Mucosa of rectum (tissue), 2 donors: Measurements from ENCODE around the gene STK39.

ENCODE experiments used
- H3K27ac ChIP-seq, 2 donors: one replicate each; pipeline ENCODE4 v1.7.0; 2013; ENCODE audit warnings: inconsistent platforms in 2 of 2, low read depth in 2 of 2, low read length in 2 of 2
- H3K27me3 ChIP-seq, 2 donors: one replicate each; pipeline ENCODE4 v1.7.0; 2013; ENCODE audit warnings: low read length in 2 of 2; ENCODE audit not compliant: control insufficient read depth in 2 of 2, insufficient read depth in 2 of 2
- H3K36me3 ChIP-seq, 2 donors: one replicate each; pipeline ENCODE4 v1.7.0; 2013; ENCODE audit warnings: low read length in 2 of 2; ENCODE audit not compliant: control insufficient read depth in 2 of 2, insufficient read depth in 2 of 2
- H3K4me1 ChIP-seq, 2 donors: one replicate each; pipeline ENCODE4 v1.7.0; 2013; ENCODE audit warnings: low read length in 2 of 2, mild to moderate bottlenecking in 1 of 2; ENCODE audit not compliant: control insufficient read depth in 2 of 2, insufficient read depth in 2 of 2
- H3K4me3 ChIP-seq, 2 donors: one replicate each; pipeline ENCODE4 v1.7.0; 2013; ENCODE audit warnings: low read length in 2 of 2
- H3K9ac ChIP-seq, 2 donors: one replicate each; pipeline ENCODE4 v1.7.0; 2013; ENCODE audit warnings: low read length in 2 of 2, low read depth in 1 of 2, mild to moderate bottlenecking in 1 of 2
- H3K9me3 ChIP-seq, 2 donors: one replicate each; pipeline ENCODE4 v1.7.0; 2013; ENCODE audit warnings: low read length in 2 of 2; ENCODE audit not compliant: control insufficient read depth in 2 of 2
- donor health status: healthy.
- donor health status: Normal muscosa, but diverticular disease.

STK39 gene

DNA sequence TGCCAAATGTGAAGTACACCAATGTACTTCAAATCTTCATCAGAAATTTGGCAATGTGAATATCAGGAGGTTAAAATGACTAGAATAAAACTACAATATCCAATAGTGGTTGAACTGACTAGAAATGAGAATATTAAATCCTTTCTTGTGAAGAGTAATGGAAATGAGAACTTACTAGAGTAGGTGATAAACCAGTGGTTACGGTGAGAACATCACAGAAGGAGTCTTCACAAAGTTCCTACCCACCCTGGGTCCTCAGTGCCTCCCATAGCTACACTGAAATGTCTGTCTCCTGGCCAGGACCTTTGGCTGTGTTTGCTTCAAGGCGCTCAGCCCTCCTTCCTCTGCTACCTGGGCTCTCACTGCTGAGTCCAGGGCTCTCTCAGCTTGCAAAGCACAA is 289.7 kb downstream of the STK39 start:
- no peaks in the 10 kb centered on the region for H3K27me3 ChIP-seq
- H3K36me3 ChIP-seq, result peaks cover 3 to 4% of the 10 kb centered on the region in 2 donors
- H3K9me3 ChIP-seq, result no peaks in the 10 kb centered on the region
- no peak overlapping the region for H3K27ac ChIP-seq
- H3K9ac ChIP-seq, result no peak overlapping the region
- no peak overlapping the region for H3K4me3 ChIP-seq
- H3K4me1 ChIP-seq, result no peaks in the 10 kb centered on the region

DNA sequence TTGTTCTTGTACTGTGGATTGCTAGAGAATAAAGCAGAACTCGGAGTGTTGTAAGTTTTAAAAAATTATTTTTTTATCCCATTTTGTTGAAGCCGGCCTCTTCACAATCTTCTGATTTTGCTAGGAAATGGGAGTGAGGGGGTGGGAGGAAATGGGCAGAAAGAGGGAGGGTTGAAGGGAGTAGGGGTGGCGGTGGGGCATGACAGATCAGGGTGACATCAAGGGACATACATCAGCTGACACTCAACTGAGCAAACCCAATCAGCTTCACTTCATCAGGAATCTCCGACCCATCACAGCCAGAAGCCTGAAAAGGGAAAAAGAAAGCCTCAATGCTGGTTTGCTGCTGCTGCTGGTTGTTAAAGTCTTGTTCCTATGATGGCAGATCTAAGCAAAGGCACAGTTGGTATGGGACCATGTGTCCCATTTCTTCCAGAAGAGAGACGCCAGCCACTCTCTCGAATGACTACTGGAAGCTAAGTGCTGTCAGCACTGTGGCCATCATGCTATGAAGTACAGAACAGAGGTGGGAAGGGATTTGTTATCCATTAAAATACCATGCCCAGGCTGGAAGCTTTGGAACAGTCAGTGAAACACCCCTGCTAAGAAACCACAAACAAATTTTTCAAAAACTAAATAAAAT is 292.0 kb downstream of the STK39 start:
- Histone ChIP-seq H3K36me3 (peaks cover 2 to 3% of the 10 kb centered on the region in 2 donors), H3K4me1 (no peaks in the 10 kb centered on the region), H3K9me3 (no peaks in the 10 kb centered on the region), H3K27me3 (no peaks in the 10 kb centered on the region), H3K27ac (no peak overlapping the region), H3K9ac (no peak overlapping the region), H3K4me3 (no peak overlapping the region)

- H3K27ac ChIP-seq, result no peak overlapping the region
Observed at GRCh38 chr2:167954495-167954894, 292.9 kb downstream of the STK39 start.

GRCh38 chr2:167953776-167954175 is 293.6 kb downstream of the STK39 start:
- H3K9ac ChIP-seq, result no peak overlapping the region
- H3K27ac ChIP-seq, result no peak overlapping the region
- H3K4me1 ChIP-seq, result no peaks in the 10 kb centered on the region
- no peak overlapping the region for H3K4me3 ChIP-seq
- peaks cover 2 to 3% of the 10 kb centered on the region in 2 donors for H3K36me3 ChIP-seq
- no peaks in the 10 kb centered on the region for H3K9me3 ChIP-seq
- no peaks in the 10 kb centered on the region for H3K27me3 ChIP-seq

More at GRCh38 chr2:167954495-167954894, 292.9 kb downstream of the STK39 start:
- no peaks in the 10 kb centered on the region for H3K4me1 ChIP-seq
- H3K4me3 ChIP-seq, result no peak overlapping the region
- H3K36me3 ChIP-seq, result peaks cover 2 to 3% of the 10 kb centered on the region in 2 donors
- no peaks in the 10 kb centered on the region for H3K9me3 ChIP-seq
- no peak overlapping the region for H3K9ac ChIP-seq
- no peaks in the 10 kb centered on the region for H3K27me3 ChIP-seq

- Histone ChIP-seq H3K4me3 (no peak overlapping the region), H3K9me3 (no peaks in the 10 kb centered on the region), H3K4me1 (no peaks in the 10 kb centered on the region), H3K9ac (no peak overlapping the region), H3K36me3 (no peaks in the 10 kb centered on the region), H3K27ac (no peak overlapping the region), H3K27me3 (no peaks in the 10 kb centered on the region)
Observed at GRCh38 chr2:167950571-167950970, 296.8 kb downstream of the STK39 start.

DNA sequence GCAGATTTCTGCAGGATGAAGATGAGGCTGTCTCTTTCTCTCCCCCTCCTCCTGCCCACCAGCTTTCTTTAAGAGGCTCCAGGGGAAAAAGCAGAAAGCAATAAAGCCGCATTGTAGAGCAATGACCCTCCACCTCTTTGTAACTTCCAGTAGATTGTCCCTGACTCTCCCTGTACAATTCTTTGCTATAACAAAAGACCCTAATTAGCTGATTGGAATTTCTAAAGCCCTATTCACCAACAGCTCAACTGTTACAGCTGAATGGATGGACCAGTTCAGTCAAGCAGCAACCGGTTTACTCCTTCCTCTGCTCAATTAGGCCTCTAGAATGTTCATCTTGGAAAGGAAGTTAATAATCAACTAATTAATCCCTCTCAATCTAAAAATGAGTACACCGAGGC is 301.0 kb downstream of the STK39 start:
- Histone ChIP-seq H3K36me3 (no peaks in the 10 kb centered on the region), H3K9ac (no peak overlapping the region), H3K9me3 (no peaks in the 10 kb centered on the region), H3K27ac (no peak overlapping the region), H3K27me3 (no peaks in the 10 kb centered on the region), H3K4me1 (no peaks in the 10 kb centered on the region), H3K4me3 (no peak overlapping the region)

DNA sequence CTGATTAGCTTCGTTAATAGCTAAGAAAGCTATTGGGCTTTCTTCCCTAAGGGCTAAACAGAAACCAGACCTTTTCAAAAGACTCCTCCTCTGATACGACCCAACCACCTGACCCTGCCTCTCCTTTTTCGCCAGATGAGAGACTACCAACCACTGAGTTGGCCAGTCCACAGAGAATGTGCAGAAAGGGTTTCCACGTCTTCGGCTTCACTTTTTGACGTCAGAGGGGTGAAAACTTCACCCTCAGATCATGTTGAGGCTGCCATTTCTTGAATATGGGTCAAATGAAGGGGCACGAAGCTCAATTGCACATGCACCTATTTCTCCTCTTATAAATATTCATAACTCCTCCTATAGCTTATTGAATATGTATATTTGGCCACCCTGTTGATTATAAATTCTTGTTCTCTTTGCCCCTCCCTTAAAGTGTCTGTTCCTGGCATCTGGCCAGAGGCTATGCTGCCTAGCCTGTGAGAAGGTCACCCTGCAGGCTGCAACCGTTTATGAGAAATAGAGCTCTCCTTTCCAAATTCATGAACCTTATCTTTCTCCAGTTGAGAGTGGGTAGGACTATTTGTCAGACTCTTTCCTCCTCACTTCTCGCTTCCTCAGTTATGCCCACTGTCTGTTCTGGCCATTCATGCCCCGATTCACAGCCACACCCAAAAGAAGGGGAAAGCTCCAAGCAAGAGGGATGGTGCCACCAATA is 301.6 kb downstream of the STK39 start:
- Histone ChIP-seq H3K36me3 (no peaks in the 10 kb centered on the region), H3K4me1 (no peaks in the 10 kb centered on the region), H3K4me3 (no peak overlapping the region), H3K9ac (no peak overlapping the region), H3K9me3 (no peaks in the 10 kb centered on the region), H3K27me3 (no peaks in the 10 kb centered on the region), H3K27ac (no peak overlapping the region)

DNA sequence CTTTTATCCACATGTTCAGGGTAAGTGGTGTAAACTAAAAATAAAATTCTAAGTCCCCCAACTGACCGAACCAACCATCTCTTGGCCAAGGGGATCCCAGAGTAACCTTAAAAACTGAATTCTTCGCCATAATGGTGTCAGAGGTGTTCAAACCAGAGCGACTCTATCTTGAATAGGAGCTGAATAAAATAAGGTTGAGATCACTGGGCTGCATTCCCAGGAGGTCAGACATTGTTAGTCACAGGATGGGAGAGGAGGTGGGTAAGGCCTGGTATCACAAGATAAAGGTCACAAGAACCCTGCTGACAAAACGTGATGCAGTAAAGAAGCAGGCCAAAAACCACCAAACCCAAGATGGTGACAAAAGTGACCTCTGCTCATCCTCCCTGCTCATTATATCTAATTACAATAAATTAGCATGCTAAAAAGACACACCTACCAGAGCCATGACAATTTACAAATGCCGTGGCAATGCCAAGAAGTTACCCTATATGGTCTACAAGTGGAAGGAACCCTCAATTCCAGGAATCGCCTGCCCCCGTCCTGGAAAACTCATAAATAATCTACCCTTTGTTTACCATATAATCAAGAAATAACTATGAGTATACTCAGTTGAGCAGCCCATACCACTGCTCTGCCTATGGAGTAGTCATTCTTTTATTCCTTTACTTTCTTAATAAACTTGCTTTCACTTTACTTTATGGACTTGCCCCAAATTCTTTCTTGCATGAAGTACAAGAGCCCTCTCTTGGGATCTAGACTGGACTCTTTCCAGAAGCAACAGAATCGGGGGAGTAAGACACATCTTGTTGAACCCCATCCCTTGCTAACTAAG is 302.4 kb downstream of the STK39 start:
- H3K9ac ChIP-seq, result no peak overlapping the region
- no peak overlapping the region for H3K4me3 ChIP-seq
- H3K9me3 ChIP-seq, result no peaks in the 10 kb centered on the region
- H3K4me1 ChIP-seq, result no peaks in the 10 kb centered on the region
- no peak overlapping the region for H3K27ac ChIP-seq
- H3K27me3 ChIP-seq, result no peaks in the 10 kb centered on the region
- no peaks in the 10 kb centered on the region for H3K36me3 ChIP-seq

GRCh38 chr2:167943897-167944296 is 303.5 kb downstream of the STK39 start:
- no peaks in the 10 kb centered on the region for H3K27me3 ChIP-seq
- no peak overlapping the region for H3K4me3 ChIP-seq
- H3K9me3 ChIP-seq, result no peaks in the 10 kb centered on the region
- no peaks in the 10 kb centered on the region for H3K4me1 ChIP-seq
- H3K36me3 ChIP-seq, result no peaks in the 10 kb centered on the region
- no peak overlapping the region for H3K9ac ChIP-seq
- no peak overlapping the region for H3K27ac ChIP-seq

- Histone ChIP-seq H3K36me3 (no peaks in the 10 kb centered on the region), H3K9ac (no peak overlapping the region), H3K4me1 (no peaks in the 10 kb centered on the region), H3K9me3 (no peaks in the 10 kb centered on the region), H3K27ac (no peak overlapping the region), H3K27me3 (no peaks in the 10 kb centered on the region), H3K4me3 (no peak overlapping the region)
Observed at GRCh38 chr2:167943368-167943767, 304.0 kb downstream of the STK39 start.
